GM18526 (cell line): ENCODE results near the gene ADAMTS17.

Experiments used
- POLR2A ChIP-seq: IDR thresholded peaks from 3 replicates; pipeline ENCODE4 v1.6.1; 2011; ENCODE audit not compliant: insufficient read length; ENCODE audit errors: extremely low read depth

Gene ADAMTS17

GRCh38 chr15:100345438-100345837 lies 3.7 kb upstream of the ADAMTS17 start:
- TF ChIP-seq POLR2A: no peak

GRCh38 chr15:100343251-100343650 lies 1.5 kb upstream of the ADAMTS17 start:
- no peak for TF ChIP-seq POLR2A

- TF ChIP-seq POLR2A: no peak
Measured at GRCh38 chr15:100341239-100341749, 481 bp downstream of the ADAMTS17 start.

GRCh38 chr15:100340721-100341238 lies 995 bp downstream of the ADAMTS17 start:
- no peak for TF ChIP-seq POLR2A

- TF ChIP-seq POLR2A: no peak
Measured at GRCh38 chr15:100339999-100340398, 1.8 kb downstream of the ADAMTS17 start.

- TF ChIP-seq POLR2A: no peak
Measured at GRCh38 chr15:100338971-100339444, 2.8 kb downstream of the ADAMTS17 start.

GRCh38 chr15:100338247-100338646 lies 3.5 kb downstream of the ADAMTS17 start:
- no peak for TF ChIP-seq POLR2A

GRCh38 chr15:100337096-100338044 lies 4.4 kb downstream of the ADAMTS17 start:
- no peak for TF ChIP-seq POLR2A

GRCh38 chr15:100336061-100336460 lies 5.7 kb downstream of the ADAMTS17 start:
- no peak for TF ChIP-seq POLR2A

- no peak for TF ChIP-seq POLR2A
Measured at GRCh38 chr15:100335335-100335999, 6.3 kb downstream of the ADAMTS17 start.

- no peak for TF ChIP-seq POLR2A
Measured at GRCh38 chr15:100334905-100335304, 6.9 kb downstream of the ADAMTS17 start.

GRCh38 chr15:100334456-100334855 lies 7.3 kb downstream of the ADAMTS17 start:
- no peak for TF ChIP-seq POLR2A

- no peak for TF ChIP-seq POLR2A
Measured at GRCh38 chr15:100334015-100334414, 7.8 kb downstream of the ADAMTS17 start.

- TF ChIP-seq POLR2A: no peak
Measured at GRCh38 chr15:100333236-100333635, 8.5 kb downstream of the ADAMTS17 start.

- TF ChIP-seq POLR2A: no peak
Measured at GRCh38 chr15:100332721-100333120, 9.1 kb downstream of the ADAMTS17 start.

- no peak for TF ChIP-seq POLR2A
Measured at GRCh38 chr15:100332231-100332630, 9.5 kb downstream of the ADAMTS17 start.
